ENCODE results near the gene AKNAD1.

The AKNAD1 gene

GRCh38 chr1:108862698-108863477 is 6.0 kb upstream of the AKNAD1 start:
- no peaks in the 10 kb centered on the region for H3K79me2 ChIP-seq (ENCODE audit: control insufficient read depth, insufficient read depth, low read length, unreplicated experiment)
- H3K27me3 ChIP-seq (ENCODE audit: insufficient read depth, low read length) = no peaks in the 10 kb centered on the region
- H3K4me3 ChIP-seq (ENCODE audit: low read depth, low read length) = no peak overlapping the region
- H3K27ac ChIP-seq (ENCODE audit: low read depth, low read length) = no peak overlapping the region
- no peaks in the 10 kb centered on the region for H3K36me3 ChIP-seq (ENCODE audit: insufficient read depth, low read length)
- H3K4me1 ChIP-seq (ENCODE audit: control insufficient read depth, insufficient read depth, low read length, unreplicated experiment) = no peaks in the 10 kb centered on the region
- H2AFZ ChIP-seq (ENCODE audit: low read length, unreplicated experiment) = no peak overlapping the region

- Histone ChIP-seq H2AFZ (ENCODE audit: low read length, unreplicated experiment) (no peak overlapping the region), H3K27ac (ENCODE audit: low read depth, low read length) (no peak overlapping the region), H3K79me2 (ENCODE audit: control insufficient read depth, insufficient read depth, low read length, unreplicated experiment) (no peaks in the 10 kb centered on the region), H3K36me3 (ENCODE audit: insufficient read depth, low read length) (no peaks in the 10 kb centered on the region), H3K4me1 (ENCODE audit: control insufficient read depth, insufficient read depth, low read length, unreplicated experiment) (no peaks in the 10 kb centered on the region), H3K27me3 (ENCODE audit: insufficient read depth, low read length) (no peaks in the 10 kb centered on the region), H3K4me3 (ENCODE audit: low read depth, low read length) (no peak overlapping the region)
These were observed 5.2 kb upstream of the AKNAD1 start for GRCh38 chr1:108862017-108862610.

GRCh38 chr1:108861566-108861965 is 4.7 kb upstream of the AKNAD1 start:
- Histone ChIP-seq H3K4me3 (ENCODE audit: low read depth, low read length) (no peak overlapping the region), H2AFZ (ENCODE audit: low read length, unreplicated experiment) (no peak overlapping the region), H3K27ac (ENCODE audit: low read depth, low read length) (no peak overlapping the region), H3K4me1 (ENCODE audit: control insufficient read depth, insufficient read depth, low read length, unreplicated experiment) (no peaks in the 10 kb centered on the region), H3K27me3 (ENCODE audit: insufficient read depth, low read length) (no peaks in the 10 kb centered on the region), H3K79me2 (ENCODE audit: control insufficient read depth, insufficient read depth, low read length, unreplicated experiment) (no peaks in the 10 kb centered on the region), H3K36me3 (ENCODE audit: insufficient read depth, low read length) (no peaks in the 10 kb centered on the region)

- Histone ChIP-seq H3K4me1 (ENCODE audit: control insufficient read depth, insufficient read depth, low read length, unreplicated experiment) (no peaks in the 10 kb centered on the region), H3K79me2 (ENCODE audit: control insufficient read depth, insufficient read depth, low read length, unreplicated experiment) (no peaks in the 10 kb centered on the region), H3K27me3 (ENCODE audit: insufficient read depth, low read length) (no peaks in the 10 kb centered on the region), H3K4me3 (ENCODE audit: low read depth, low read length) (no peak overlapping the region), H2AFZ (ENCODE audit: low read length, unreplicated experiment) (no peak overlapping the region), H3K27ac (ENCODE audit: low read depth, low read length) (no peak overlapping the region), H3K36me3 (ENCODE audit: insufficient read depth, low read length) (no peaks in the 10 kb centered on the region)
These were observed 3.5 kb upstream of the AKNAD1 start for GRCh38 chr1:108860190-108860907.

GRCh38 chr1:108858230-108858950 is 1.5 kb upstream of the AKNAD1 start:
- no peak overlapping the region for H3K27ac ChIP-seq (ENCODE audit: low read depth, low read length)
- no peaks in the 10 kb centered on the region for H3K27me3 ChIP-seq (ENCODE audit: insufficient read depth, low read length)
- peaks cover 2% of the 10 kb centered on the region for H3K4me1 ChIP-seq (ENCODE audit: control insufficient read depth, insufficient read depth, low read length, unreplicated experiment)
- H3K79me2 ChIP-seq (ENCODE audit: control insufficient read depth, insufficient read depth, low read length, unreplicated experiment) = no peaks in the 10 kb centered on the region
- no peak overlapping the region for H3K4me3 ChIP-seq (ENCODE audit: low read depth, low read length)
- H3K36me3 ChIP-seq (ENCODE audit: insufficient read depth, low read length) = no peaks in the 10 kb centered on the region
- H2AFZ ChIP-seq (ENCODE audit: low read length, unreplicated experiment) = no peak overlapping the region

GRCh38 chr1:108854221-108855019 is 2.5 kb downstream of the AKNAD1 start:
- no peak overlapping the region for H2AFZ ChIP-seq (ENCODE audit: low read length, unreplicated experiment)
- no peak overlapping the region for H3K27ac ChIP-seq (ENCODE audit: low read depth, low read length)
- peaks cover 9% of the 10 kb centered on the region for H3K4me1 ChIP-seq (ENCODE audit: control insufficient read depth, insufficient read depth, low read length, unreplicated experiment)
- no peaks in the 10 kb centered on the region for H3K36me3 ChIP-seq (ENCODE audit: insufficient read depth, low read length)
- no peaks in the 10 kb centered on the region for H3K27me3 ChIP-seq (ENCODE audit: insufficient read depth, low read length)
- no peaks in the 10 kb centered on the region for H3K79me2 ChIP-seq (ENCODE audit: control insufficient read depth, insufficient read depth, low read length, unreplicated experiment)
- no peak overlapping the region for H3K4me3 ChIP-seq (ENCODE audit: low read depth, low read length)

GRCh38 chr1:108852221-108852975 is 4.5 kb downstream of the AKNAD1 start:
- Histone ChIP-seq H3K27ac (ENCODE audit: low read depth, low read length) (no peak overlapping the region), H2AFZ (ENCODE audit: low read length, unreplicated experiment) (peak overlapping the region; percentile 75)

GRCh38 chr1:108851567-108851966 is 5.3 kb downstream of the AKNAD1 start:
- Histone ChIP-seq H3K36me3 (ENCODE audit: insufficient read depth, low read length) (no peaks in the 10 kb centered on the region), H3K4me3 (ENCODE audit: low read depth, low read length) (no peak overlapping the region), H3K27ac (ENCODE audit: low read depth, low read length) (no peak overlapping the region), H3K27me3 (ENCODE audit: insufficient read depth, low read length) (no peaks in the 10 kb centered on the region), H3K79me2 (ENCODE audit: control insufficient read depth, insufficient read depth, low read length, unreplicated experiment) (no peaks in the 10 kb centered on the region), H2AFZ (ENCODE audit: low read length, unreplicated experiment) (peak overlapping the region; percentile 75), H3K4me1 (ENCODE audit: control insufficient read depth, insufficient read depth, low read length, unreplicated experiment) (peaks cover 9% of the 10 kb centered on the region)

More at GRCh38 chr1:108852221-108852975, 4.5 kb downstream of the AKNAD1 start:
- Histone ChIP-seq H3K4me1 (ENCODE audit: control insufficient read depth, insufficient read depth, low read length, unreplicated experiment) (peaks cover 9% of the 10 kb centered on the region), H3K4me3 (ENCODE audit: low read depth, low read length) (peak overlapping the region; percentile 37; the same call in 1 of the 2 replicates), H3K27me3 (ENCODE audit: insufficient read depth, low read length) (no peaks in the 10 kb centered on the region), H3K36me3 (ENCODE audit: insufficient read depth, low read length) (no peaks in the 10 kb centered on the region), H3K79me2 (ENCODE audit: control insufficient read depth, insufficient read depth, low read length, unreplicated experiment) (no peaks in the 10 kb centered on the region)

- no peak overlapping the region for H3K4me3 ChIP-seq (ENCODE audit: low read depth, low read length)
- H3K79me2 ChIP-seq (ENCODE audit: control insufficient read depth, insufficient read depth, low read length, unreplicated experiment) = no peaks in the 10 kb centered on the region
- H3K27ac ChIP-seq (ENCODE audit: low read depth, low read length) = no peak overlapping the region
- no peak overlapping the region for H2AFZ ChIP-seq (ENCODE audit: low read length, unreplicated experiment)
- peaks cover 9% of the 10 kb centered on the region for H3K4me1 ChIP-seq (ENCODE audit: control insufficient read depth, insufficient read depth, low read length, unreplicated experiment)
- H3K36me3 ChIP-seq (ENCODE audit: insufficient read depth, low read length) = no peaks in the 10 kb centered on the region
- no peaks in the 10 kb centered on the region for H3K27me3 ChIP-seq (ENCODE audit: insufficient read depth, low read length)
These were observed 6.0 kb downstream of the AKNAD1 start for GRCh38 chr1:108850929-108851328.
